GM12874 (cell line): ENCODE measurements around the gene SLC22A17.

Experiments used
- TF ChIP-seq, protein P1 (sequence below): IDR thresholded peaks from 2 replicates; pipeline ENCODE4 v1.5.1; 2011; ENCODE audit warnings: low read depth, mild to moderate bottlenecking, control low read depth, low read length, moderate library complexity; ENCODE audit not compliant: insufficient read depth

SLC22A17 gene

DNA sequence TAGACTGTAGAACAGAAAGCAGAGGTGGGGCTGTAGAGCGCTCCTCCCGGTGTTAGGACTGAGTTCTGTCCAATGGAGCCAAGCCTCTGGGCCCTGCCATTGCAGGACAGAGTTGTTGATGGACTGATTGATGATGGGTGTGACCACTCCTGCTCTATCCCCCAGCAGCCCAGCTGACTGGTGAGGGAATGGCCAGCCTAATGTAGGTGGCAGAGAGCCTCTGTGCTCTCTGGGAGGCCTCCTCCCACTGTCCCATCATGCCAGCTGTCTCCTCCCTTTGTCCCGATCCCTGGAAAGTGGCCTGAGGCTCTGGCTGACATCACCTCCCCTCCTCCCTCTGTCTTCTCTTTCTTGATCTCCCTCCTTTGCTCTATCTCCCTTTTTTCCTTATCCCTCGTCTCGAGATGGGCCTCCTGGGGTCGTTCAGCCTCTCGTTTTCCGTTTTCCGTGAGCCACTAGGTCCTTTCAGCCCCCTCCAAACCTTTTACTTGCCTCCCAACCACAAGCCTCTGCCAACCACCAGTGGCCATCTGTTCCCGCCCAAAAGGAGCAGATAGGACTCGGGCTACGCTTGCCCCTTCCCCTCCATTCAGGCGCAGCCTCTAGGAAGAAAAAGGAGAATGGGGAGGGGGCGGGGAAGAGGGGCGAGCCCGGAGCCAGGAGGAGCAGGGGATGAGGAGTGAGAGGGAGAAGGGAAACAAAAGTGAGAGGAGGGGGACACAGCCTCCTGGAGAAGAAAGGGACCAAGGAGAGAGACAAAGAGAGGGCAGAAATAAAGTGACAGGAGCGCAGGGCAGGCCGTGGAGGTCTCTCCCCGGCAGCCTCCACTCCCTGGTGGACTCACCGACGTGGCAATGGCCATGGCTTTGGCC, 11.7 kb upstream of the SLC22A17 start:
- TF ChIP-seq, protein P1, sequence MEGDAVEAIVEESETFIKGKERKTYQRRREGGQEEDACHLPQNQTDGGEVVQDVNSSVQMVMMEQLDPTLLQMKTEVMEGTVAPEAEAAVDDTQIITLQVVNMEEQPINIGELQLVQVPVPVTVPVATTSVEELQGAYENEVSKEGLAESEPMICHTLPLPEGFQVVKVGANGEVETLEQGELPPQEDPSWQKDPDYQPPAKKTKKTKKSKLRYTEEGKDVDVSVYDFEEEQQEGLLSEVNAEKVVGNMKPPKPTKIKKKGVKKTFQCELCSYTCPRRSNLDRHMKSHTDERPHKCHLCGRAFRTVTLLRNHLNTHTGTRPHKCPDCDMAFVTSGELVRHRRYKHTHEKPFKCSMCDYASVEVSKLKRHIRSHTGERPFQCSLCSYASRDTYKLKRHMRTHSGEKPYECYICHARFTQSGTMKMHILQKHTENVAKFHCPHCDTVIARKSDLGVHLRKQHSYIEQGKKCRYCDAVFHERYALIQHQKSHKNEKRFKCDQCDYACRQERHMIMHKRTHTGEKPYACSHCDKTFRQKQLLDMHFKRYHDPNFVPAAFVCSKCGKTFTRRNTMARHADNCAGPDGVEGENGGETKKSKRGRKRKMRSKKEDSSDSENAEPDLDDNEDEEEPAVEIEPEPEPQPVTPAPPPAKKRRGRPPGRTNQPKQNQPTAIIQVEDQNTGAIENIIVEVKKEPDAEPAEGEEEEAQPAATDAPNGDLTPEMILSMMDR = no peak

DNA sequence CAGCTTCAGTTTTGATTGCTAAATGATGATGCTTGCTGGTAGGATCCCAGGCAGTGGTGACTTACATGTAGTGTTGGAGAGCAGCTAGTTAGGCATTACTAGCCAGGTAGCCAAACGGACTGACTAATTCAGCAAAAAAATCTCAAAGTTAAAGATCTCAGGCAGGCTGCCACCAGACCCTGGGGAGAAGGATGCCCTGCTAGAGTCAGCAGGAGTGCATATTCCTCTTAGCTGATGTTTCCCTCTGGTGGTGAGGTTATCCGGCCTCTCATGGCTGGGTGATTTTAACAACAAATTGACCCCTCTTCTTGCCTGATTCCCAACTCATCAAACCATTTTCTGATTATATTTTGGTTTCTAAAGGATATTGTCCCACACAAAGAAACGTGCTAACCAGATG, 9.5 kb upstream of the SLC22A17 start:
- TF ChIP-seq, protein P1 = no peak

DNA sequence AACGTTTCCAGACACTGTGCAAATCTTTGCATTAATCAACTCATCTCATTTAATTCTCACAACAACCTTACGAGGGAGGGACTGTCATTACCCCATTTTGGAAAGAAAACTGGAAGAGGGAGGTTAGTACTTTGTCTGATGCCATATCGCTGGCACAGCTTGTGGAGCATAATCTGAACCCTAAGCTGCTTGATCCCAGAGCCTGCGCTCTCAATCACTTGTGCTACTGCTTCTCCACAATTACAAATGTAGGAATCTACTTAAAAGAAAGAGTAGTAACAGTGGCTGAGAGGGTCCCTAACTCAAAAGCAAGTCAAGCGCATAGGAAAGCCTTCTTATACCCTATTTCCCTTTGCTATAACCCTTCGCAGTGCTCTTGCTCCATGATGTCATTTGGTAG, 9.1 kb upstream of the SLC22A17 start:
- TF ChIP-seq, protein P1 = no peak

DNA sequence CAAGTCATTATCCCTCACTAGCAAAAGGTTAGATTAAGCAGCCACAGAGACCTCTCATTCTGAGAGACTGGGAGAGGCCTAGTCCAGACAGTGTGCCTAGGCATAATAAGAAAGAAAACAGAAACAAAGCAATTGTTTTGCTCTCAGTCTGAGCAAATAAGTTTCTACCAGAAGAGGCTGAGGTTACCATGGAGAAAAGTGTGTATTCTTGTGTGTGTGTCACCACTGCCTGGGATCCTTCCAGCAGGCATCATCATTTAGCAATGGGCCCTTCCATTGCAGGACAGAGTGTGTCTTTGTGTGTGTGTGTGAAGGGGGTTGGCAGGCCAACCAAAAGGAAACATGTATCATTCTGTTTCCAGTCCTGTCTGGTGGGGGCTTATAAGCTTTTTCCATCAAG, 8.6 kb upstream of the SLC22A17 start:
- TF ChIP-seq, protein P1 = no peak

DNA sequence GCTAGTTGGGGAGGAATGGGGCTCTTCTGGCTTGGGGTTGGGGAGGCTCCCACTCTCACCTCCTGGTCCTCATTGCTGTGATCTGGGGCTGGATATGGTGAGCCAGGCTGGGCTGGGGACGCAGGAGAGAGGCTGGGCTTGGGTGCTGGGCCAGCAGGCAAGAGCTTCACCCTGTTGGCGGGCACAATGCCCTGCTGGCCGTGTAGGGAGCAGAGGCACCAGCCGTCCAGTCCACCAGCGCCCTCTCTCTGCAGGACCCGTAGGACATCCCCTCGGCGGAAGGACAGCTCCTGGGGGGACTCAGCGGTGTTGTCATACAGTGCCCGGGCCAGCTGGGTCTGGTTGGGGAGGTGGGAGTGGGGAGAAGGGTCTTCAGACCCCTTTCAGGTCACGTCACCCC, 7.8 kb upstream of the SLC22A17 start:
- TF ChIP-seq, protein P1 = 0 out of 2 replicates have a peak, but pooled peaks have one; percentile 10

DNA sequence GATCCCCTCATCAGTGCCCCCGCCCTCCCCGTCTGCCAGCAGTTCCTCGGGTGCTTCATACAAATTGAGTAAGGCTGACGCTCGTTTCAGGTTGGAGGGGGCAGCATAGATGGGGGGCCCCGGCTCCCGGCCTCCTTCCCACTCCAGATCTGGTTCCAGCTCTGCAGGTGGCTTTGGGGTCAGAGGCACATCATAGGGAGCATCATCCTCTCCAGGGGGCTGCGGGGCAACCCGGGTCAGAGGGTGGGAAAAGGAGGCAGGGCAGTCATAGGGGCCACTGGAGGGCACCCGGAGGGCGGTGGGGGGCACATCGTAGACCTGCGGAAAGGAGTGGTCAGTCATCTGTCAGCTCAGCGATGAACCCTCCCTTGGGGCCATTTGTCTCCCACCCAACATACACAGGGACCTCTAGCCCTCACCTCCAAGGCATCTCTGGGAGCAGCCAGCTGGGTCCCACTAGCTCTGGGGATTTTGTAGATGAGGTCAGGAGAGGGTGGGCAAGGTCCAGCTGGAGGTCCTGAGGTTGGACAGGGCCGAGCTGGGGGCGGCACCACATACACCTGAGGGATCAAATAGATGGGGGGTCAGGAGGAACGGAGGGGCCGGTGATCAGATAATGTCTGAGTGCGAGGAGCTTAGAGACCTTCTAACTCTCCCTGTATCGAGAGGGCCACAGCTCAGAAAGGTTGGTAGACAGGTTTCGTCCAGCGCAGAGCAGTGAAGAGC, 7.2 kb upstream of the SLC22A17 start:
- TF ChIP-seq, protein P1 = no peak

DNA sequence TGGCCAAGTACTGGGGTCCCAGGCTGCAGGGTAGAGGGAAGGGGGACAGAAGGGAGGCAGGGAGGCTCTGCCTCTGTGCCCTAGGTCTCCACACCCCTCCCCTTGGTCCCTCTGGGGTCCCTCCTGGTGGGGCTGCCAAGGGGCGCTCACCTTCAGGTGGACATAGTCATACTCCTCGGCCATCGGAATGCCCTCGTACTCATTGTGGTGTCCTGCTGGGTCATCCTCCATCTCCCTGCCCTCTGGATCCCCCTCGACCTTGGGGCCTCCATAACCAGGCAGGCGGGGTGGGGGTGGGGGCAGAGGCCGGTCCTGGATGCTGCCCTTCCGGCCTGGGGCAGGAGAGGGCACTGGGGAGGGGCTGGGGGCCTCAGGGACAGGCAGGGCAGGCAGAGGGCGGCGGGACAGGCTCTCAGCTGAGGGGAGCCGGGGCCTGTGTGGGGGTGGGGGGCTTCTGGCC, 6.5 kb upstream of the SLC22A17 start:
- TF ChIP-seq, protein P1 = no peak
